PC-9 (cell line): ENCODE results near the gene PTGFRN.

Experiments
- CTCF ChIP-seq: fragments of 200-600 bp; sonication (generic); conservative IDR thresholded peaks from 2 replicates; pipeline ENCODE4 v1.6.1; 2017; ENCODE audit warnings: mixed run types, antibody characterized with exemption, mild to moderate bottlenecking, moderate library complexity
- EZH2 ChIP-seq: fragments of 200-600 bp; sonication (generic); IDR thresholded peaks from 2 replicates; pipeline ENCODE4 v1.8.0; 2017; ENCODE audit warnings: antibody characterized with exemption, low read depth

DNA sequence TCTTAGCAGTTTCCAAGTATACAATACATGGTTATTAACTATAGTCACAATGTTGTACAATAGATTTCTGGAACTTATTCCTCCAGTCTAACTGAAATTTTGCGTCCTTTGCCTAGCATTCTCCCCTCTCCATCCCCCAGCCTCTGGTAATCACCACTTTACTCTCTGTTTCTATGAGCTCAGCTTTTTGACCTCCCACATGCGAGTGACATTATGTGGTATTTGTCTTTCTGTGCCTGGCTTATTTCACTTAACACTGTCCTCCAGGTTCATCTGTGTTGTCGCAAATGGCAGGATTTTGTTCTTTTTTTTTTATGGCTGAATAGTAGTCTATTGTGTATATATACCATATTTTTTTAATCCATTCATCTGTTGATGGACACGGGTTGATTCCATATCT is 47.9 kb downstream of the PTGFRN start:
- TF ChIP-seq CTCF = no peak
- no peak for TF ChIP-seq EZH2
